ENCODE results near the gene RAET1G.
"Not testable (repeated sequence)": the region's sequence is repeated elsewhere in the genome, so short reads cannot be mapped to it uniquely, and the experiment has no call there.

RAET1G gene, protein sequence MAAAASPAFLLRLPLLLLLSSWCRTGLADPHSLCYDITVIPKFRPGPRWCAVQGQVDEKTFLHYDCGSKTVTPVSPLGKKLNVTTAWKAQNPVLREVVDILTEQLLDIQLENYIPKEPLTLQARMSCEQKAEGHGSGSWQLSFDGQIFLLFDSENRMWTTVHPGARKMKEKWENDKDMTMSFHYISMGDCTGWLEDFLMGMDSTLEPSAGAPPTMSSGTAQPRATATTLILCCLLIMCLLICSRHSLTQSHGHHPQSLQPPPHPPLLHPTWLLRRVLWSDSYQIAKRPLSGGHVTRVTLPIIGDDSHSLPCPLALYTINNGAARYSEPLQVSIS

DNA sequence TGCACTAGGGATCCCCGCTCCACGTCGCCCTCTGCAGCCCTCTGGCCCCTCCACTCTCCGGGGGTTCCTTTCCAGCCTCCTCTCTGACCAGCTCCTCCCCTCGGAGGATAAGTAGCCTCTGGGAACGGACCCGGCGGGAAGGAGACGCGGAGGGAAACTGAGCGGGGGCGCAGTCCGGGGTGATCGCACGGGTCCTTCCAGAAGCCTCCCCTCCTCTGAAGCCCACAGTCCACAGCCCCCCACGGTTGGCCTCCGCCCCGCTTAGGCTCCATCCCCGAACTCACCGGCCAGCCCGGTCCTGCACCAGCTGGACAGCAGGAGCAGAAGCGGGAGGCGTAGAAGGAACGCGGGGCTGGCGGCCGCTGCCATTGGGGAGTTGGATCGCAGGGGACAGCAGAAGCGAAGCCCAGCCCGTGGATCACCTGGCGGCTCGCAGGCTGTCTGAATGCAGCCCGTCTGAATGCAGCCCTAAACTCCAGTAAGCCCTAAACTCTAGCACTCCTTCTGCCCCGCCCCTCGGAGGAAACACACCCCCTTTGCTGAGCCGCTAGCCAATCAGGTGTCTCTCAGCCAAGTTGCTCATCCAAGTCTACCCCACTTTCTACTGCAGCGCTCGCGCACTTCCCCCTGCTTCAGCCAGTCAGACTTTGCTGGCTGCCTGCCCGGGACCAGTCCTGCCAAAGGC, at the start of gene RAET1G:
Gene RAET1G, minus strand, starts transcription at position 480 of the 685 bp plus-strand sequence. Its CDS starts 111 bp downstream, at position 369.
- in situ Hi-C loops (cut with MboI; ENCODE audit: low sequenced_read_pairs), result no loop called here

DNA sequence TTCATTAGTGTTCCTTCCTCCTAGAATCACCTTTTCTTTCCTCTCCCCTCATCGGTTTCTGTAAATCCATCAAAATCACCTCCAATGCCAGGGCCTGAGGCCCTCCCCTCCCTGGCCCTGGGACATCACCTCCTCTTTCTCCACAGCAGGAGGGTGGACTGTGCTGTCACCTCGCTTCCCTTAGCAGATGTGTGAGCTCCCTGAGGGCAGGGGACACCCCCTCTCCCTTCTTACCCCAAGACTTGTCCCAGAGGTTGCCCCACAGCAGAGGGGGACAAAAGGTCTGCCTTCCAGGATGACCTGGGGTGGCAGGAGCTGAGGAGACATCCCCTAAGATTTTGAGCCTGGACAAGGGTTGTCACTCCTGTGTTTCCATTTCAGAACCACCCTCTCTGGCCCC, 46.7 kb upstream of the RAET1G start:
- in situ Hi-C loops (cut with MboI; ENCODE audit: low sequenced_read_pairs), result no loop called here

DNA sequence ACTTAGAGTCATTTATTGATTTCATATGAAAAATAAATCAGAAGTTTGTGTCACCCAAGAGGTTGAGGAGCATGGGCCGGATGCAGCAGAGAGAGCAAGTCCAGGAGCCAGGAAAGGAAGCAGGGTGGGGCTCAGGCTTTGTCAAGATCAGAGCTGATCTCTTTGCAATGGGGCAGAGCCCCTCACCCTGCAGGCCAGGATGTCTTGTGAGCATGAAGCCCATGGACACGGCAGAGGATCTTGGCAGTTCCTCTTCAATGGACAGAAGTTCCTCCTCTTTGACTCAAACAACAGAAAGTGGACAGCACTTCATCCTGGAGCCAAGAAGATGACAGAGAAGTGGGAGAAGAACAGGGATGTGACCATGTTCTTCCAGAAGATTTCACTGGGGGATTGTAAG, 46.0 kb upstream of the RAET1G start:
- in situ Hi-C loops (cut with MboI; ENCODE audit: low sequenced_read_pairs), result not testable (repeated sequence)

DNA sequence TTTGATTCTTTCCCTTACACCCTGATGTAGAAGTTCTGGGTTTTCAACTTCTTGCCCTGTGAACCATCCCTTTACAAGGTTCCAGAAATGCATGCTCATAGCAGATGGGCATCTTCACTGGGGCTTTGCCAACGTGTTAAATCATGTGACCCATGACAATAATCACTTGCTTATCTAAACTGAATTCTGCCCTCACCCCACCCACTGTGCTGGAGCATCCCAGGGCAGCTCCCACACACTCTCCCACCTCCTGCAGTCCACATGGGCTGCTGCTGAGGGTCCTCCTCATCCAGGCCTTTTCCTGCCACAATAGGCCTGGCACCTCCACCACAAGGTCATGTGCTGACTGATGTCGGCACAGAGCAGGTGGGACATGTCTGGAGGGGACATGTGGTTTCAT, 45.1 kb upstream of the RAET1G start:
- in situ Hi-C loops (cut with MboI; ENCODE audit: low sequenced_read_pairs), result not testable (repeated sequence)

DNA sequence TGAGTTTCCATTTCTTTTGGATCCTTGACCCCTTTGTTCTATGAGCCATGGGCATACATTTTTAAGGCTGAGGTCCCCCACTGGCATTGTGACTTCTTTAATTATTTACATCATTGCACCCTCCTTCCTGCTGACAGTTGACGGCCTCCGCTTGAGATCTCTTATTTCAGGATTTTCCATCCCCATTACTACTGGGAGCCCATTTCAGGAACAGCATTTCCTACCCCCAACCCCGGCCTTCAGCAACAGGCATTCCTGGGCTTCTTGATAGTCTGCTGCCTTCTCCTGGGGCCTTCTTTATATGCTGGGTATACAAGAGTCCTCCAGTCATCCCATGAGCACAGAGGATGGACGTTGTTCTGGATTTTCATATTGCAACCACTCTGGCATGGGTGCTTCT, 44.7 kb upstream of the RAET1G start:
- in situ Hi-C loops (cut with MboI; ENCODE audit: low sequenced_read_pairs), result no loop called here

DNA sequence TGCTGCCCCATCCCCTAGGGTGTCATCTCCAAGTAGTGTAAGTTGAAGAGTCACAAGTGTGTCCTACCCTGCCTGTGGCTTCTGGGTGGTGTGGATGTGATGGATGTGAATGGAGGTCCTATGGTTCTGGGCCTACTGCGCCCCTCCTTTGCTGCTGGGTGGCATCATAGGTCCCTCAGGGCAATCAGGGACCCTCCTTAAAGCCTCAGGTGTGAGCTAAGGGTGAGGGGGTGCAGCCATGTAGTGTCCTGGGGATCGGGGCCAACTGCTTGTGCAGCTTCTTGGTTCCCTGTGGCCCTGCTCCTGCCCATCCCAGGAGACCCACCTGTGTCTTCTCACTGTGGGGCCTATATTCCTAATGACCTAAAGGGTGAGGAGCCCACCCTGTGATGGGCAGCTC, 43.4 kb upstream of the RAET1G start:
- in situ Hi-C loops (cut with MboI; ENCODE audit: low sequenced_read_pairs), result not testable (repeated sequence)

DNA sequence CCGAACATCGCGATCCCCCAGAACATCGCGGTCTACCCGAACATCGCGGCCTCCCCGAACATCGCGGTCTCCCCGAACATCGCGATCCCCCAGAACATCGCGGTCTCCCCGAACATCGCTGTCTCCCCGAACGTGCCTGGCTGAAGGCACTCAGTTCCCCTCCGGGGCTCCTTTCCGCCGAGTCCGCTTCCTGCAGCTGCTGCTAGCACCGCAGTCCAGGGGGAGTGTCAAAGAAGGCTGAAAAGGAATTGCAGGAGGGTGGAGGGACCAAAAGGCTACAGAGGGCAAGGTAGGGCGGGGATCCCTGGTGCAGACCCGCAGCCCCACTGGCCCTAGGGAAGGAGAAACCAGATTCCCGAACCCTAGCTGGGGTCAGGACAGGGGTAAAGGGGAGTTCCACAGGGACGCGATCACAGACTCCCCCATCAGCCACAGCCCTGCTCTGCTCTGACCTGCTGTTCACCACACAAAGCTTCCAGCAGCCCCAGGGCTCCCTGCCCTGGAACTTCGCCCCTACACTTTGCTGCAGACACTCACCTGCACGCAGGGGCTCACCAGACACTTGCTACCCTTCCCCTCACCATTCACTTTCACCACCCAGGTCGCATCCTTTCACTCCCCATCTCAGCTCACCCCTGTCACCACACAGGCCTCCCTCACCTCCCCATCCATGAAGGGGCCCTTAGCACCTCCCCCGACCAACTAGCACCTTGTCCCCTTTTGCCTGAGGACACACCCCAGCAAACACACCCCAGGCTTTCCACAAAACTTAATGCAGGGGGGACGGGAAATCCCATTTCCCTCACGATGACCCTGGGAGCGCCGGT, 42.5 kb upstream of the RAET1G start:
- in situ Hi-C loops (cut with MboI; ENCODE audit: low sequenced_read_pairs), result no loop called here

DNA sequence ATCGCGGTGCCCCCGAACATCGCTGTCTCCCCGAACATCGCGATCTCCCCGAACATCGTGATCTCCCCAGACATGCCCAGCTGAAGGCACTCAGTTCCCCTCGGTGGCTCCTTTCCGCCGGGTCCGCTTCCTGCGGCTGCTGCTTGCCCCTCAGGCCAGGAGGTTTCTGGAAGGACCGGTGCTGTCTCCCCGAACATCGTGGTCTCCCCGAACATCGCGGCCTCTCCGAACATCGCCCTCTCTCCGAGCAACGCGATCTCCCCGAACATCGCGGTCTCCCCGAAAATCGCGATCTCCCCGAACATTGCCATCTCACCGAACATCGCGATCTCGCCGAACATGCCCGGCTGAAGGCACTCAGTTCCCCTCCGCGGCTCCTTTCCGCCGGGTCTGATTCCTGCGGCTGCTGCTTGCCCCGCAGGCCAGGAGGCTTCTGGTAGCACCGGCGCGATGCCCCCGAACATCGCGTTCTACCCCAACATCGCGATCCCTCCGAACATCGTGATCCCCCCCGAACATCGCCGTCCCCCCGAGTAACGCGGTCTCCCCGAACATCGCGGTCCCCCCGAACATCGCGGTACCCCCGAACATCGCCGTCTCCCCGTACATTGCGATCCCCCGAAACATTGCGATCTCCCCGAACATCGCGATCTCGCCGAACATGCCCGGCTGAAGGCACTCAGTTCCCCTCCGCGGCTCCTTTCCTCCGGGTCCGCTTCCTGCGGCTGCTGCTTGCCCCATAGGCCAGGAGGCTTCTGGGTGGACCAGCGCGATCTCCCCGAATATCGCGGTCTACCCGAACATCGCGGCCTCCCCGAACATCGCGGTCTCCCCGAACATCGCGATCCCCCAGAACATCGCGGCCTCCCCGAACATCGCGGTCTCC, 41.6 kb upstream of the RAET1G start:
- in situ Hi-C loops (cut with MboI; ENCODE audit: low sequenced_read_pairs), result no loop called here

DNA sequence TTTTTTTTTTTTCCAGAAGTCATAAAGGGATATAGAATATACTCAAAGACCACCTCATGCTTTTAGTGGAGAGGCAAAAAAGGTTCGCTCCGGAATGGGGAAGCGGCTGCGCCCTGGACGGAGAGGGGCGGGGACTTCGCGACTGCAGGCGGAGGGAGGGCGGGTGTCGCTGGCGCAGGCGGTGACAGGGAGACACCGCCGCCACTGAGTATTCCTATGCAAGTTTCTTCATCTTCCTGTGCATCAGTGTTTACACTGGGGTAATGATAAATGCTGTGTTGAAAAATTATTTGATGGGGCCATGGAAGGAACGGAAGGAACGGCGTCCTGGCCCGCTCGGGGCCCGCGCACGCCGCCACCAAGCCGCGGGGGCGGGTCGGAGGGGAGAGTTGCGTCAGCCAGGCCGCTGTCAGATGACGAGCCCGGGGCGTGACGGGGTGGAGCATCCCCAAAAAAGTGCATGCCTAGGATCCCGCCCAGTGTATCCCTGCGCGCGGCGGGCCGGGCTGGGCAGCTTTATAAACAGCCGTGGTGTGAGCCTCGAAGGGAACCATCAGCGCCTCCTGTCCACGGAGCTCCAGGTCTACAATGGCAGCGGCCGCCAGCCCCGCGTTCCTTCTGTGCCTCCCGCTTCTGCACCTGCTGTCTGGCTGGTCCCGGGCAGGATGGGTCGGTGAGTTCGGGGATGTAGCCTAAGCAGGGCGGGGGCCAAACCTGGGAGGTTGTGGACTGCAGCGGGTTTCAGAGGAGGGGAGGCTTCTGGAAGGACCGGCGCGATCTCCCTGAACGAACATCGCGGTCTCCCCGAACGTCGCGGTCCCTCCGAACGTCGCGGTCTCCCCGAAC, 40.8 kb upstream of the RAET1G start, which contains the start of gene ULBP1:
Gene ULBP1, plus strand, starts transcription at position 482 of the 846 bp plus-strand sequence. Its CDS starts 107 bp downstream, at position 589.
- in situ Hi-C loops (cut with MboI; ENCODE audit: low sequenced_read_pairs), result no loop called here

DNA sequence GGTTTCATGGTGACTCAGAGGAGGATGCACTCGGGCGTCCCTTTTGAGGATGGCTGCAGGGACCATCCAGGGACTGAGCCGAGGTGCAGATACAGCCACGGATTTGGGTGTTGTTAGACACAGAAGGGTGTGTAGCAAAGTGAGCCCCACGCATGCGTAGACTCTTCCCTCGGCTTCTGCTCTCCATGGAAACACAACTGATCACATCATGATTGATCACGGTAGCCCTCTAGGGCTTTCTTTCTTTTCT, 40.2 kb upstream of the RAET1G start:
- in situ Hi-C loops (cut with MboI; ENCODE audit: low sequenced_read_pairs), result no loop called here

DNA sequence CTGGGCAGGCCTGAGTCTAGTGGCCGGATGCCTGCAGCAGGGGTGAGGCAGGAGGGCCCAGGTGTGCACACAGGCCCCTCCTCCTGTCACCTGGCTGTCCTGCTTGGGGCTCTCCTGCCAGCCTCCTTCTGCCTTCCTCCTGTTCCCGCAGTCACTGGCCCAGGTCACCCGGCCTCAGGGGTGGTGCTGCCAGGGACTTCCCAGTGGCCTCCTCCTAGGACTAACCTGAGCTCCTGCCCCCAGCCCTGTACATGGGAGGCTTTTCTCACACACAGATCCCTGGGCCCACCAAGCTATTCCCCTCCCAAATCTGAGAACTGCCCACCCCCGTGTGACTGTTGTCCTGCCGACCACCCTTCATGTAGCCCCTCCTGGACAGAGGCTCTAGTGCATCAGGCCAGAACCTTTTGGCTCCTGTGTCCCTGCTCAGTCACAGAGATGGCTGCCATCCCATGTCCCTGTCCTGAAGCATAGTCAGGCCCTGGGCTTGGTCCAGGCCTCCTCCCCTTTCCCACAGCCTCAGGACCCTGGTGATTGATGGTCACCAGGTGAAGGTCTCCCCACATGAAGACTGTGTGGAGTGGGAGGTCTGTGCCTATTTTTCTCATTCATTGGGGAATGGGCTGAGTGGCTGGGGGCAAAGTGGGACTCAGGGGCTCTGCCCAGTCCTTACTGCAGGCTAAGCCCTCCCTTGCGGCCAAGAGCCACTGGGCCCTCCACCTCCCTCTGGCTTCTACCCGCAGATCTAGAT, 39.7 kb upstream of the RAET1G start:
- in situ Hi-C loops (cut with MboI; ENCODE audit: low sequenced_read_pairs), result no loop called here

DNA sequence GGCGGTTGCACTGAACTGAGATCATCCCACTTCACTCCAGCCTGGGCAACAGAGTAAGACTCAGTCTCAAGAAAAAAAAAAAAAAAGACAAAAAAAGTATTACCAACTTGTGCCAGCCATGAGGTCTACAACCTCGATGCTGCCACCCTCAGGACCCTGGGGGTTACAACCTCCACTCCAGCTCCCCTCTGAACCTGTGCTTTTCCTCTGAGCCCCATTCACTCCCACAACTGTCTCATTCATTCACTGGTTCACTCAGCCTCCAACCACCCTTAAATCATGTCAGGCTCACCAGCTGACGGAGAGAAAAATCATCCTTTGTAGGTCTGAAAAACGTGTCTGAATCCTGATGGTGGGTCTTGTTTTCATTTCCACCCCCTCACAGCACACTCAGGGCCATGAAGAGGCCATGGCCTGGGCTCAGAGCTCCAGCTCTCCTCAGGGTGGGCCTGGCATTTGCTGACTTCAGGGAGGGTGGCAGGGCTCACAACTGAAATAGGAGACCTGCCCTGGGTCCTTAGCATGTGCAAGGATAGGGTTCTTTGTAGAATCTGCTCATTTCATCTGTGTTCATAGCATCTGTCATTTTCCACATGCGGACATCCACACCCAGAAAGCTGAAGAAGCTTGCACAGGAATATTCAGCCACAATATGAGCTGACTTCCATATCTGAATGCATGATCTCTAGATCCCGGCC, 39.0 kb upstream of the RAET1G start:
- in situ Hi-C loops (cut with MboI; ENCODE audit: low sequenced_read_pairs), result no loop called here

DNA sequence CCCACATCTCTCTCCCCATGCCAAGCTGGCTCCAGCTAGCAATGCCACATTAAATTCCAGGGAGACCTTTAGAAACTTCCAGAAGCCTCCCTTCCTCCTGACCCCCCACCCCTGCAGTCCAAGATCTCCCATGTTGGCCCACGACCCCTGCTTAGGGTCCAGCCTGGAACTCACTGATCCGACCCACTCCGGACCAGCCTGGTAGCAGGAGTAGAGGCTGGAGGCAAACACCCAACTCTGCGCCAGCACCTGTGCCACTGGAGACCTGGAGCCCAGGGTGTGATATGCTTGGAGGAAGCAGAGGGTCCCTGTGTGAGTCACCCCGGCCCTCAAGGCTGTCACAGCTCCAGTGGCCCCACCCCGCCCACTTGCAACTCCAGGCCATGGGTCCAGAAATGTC, 37.6 kb upstream of the RAET1G start:
- in situ Hi-C loops (cut with MboI; ENCODE audit: low sequenced_read_pairs), result no loop called here

DNA sequence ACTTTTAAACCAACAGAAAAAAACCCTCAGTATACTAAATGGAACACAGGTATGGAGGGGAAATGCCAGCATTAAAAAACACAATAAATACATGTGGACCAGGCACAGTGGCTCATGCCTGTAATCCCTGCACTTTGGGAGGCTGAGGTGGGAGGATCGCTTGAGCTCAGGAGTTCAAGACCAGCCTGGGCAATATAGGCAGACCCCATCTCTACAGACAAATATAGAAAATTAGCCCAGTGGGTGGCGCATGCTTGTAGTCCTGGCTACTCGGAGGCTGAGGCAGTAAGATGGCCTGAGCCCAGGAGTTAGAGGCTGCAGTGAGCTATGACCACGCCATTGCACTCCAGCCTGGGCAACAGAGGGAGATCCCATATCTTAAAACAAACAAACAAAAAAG, 36.9 kb upstream of the RAET1G start:
- in situ Hi-C loops (cut with MboI; ENCODE audit: low sequenced_read_pairs), result not testable (repeated sequence)

DNA sequence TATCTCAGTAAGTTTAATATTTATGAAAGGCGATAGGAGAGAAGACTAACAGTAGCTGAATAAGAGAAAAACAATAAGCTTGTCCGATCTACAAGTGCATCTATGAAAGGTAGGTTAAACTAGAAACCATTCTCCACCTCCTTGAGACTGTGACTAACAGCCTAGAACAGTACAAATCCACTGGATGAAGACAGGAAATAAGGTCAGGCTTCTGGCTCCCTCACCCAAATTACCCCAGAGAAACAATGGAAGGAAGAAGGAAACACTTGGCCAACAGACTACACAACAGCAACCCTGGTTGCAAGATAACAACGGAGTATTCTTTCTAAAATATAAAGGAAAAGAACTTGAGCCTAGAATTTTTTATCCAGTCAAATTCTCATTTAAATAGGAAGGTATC, 35.2 kb upstream of the RAET1G start:
- in situ Hi-C loops (cut with MboI; ENCODE audit: low sequenced_read_pairs), result not testable (repeated sequence)

DNA sequence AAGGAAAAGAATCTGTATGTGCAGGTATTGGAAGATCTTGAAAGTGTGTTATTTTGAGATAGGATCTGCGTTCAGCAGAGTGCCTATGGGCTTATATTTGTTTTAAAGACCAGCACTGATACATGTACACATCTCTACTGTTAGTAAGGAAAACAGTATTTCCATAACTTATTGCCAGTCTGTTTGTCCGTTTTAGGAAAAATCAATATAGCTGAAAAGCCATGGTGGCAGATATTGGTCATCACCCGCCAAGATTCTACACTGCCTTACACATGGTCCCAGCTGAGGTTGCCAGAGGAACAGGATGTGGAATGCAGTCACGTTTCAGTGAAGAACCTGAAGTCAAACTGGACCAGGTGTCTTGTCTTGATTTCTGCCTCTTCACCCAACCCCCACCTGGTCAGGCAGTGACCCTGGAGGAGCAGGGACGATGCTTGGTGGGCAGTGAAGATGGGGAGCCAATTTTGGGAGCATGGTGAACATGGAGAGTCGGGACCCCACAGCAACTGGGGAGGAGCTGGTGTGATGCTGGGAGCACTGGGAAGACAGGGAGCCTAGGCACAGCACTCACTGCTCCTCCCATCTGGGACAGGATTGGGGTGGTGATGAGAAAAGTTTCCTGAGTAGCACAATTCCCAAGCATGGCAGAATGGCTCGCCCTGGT, 32.9 kb upstream of the RAET1G start:
- in situ Hi-C loops (cut with MboI; ENCODE audit: low sequenced_read_pairs), result not testable (repeated sequence)

DNA sequence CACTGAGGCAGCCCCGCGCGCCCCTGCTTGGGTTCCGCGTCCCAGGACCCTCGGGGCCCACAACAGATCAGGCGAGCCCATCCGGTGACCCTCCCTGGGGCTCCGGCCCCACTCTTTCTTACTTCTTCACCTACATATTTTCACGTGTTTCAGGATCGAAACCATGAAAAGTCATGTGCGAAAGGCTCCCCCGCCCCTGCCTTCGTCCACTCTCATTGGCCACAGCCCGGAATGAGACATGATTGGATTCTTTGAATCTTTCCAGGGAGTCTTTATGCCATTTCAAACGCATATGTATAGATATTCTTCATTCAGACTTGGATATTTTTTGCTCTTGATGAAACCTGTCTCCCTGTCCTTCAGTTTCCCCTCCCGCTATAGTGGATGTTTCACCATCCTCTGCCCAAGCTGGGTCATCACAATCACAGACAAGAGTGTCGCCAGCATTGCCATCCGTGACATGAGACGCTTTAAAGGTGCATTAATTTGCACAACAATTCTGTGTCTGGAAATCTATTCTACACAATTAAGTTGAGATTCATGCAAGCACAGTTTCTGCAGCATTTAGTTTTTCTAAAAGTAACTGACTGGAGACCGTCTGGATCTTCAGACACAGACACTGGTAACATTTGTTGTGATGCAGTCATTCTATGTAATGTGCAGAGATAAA, 32.2 kb upstream of the RAET1G start:
- in situ Hi-C loops (cut with MboI; ENCODE audit: low sequenced_read_pairs), result not testable (repeated sequence)
